ENCODE measurements around the gene FOXF1.

Gene FOXF1

DNA sequence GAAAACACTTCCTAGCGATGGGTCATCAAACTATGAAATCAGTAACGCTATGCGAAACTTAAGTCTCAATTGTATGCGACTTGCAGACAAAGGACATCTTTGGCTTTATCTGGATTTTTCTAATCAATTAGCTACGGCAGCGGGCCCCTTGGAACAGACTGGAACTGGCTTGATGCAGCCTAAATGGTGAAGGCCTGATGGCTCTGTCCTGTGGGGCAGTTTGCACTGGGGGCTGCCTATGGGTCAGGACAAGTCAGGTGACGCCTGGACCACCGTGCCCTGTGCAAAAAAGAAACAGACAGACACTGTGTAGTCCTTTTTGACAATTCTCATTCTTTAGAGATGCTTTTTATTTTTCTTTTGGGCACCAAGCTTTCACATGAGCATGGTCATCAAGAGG lies 22.7 kb downstream of the FOXF1 start:
- no peak for DNase-seq (ENCODE audit: low read depth, low spot score)

DNA sequence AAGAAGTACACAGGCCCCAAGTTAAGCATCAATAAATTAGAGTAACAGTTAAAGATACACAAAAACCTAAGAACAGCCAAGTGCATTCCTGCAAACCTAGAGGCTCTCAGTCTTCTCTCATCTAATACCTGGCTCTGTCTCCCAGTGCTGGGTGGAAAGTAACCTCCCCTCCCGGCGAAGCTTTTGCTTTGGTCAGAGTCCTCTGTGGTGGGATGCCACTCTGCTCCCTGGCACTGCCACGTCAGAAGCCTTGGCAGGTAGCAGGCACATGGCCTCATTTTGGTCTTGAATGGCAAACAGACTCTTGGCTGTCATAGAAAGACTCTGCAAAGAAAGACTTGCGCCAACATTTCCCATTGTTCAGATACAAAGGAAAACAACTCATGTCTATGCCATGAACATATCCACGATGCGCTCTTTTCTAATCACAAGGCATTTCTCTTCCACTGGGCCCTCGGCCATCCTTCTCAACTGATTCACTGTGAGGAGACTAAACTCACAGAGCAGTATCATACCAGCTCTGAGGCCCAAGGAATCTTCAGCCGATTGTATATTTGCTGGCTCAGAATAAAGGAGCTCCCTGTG lies 23.5 kb downstream of the FOXF1 start:
- no peak for DNase-seq (ENCODE audit: low read depth, low spot score)

DNA sequence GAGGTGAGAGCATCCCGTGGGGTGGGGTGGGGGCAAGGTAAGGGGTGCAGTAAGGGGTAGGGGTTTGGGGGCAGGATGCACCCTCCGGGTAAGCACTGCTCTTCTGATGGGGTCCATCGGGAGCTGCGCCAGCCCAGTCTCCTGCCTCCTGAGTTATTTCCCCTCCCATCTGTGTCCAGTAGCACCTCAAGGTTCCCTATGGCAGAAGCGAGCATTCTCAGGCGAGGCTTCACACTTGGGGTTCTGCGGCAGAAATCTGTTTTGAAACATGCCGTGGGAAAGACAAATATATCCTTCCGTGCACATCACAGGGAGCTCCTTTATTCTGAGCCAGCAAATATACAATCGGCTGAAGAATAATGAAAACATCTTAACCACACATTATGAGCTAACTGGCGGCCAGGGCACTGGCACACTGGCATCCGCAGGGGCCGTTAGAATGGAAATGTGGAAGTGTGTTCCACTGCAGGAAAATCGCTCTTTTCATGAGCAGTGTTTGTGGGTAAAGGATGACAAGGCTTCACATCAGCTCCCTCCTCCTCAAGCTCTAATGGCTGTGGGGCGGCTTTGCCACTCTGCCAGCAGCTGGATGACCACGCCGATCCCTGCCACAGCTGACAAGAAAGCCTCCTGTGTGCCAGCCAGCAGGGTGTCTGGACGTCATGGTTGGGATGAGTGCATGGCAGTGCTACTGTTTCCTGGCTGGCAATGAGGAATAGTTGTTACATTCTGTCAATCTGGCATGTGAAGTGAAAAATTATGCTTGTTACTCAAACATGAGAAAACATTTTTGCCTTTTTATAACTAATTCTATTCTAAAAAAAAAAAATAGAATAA lies 24.7 kb downstream of the FOXF1 start:
- DNase-seq (ENCODE audit: low read depth, low spot score): peak; percentile 27

DNA sequence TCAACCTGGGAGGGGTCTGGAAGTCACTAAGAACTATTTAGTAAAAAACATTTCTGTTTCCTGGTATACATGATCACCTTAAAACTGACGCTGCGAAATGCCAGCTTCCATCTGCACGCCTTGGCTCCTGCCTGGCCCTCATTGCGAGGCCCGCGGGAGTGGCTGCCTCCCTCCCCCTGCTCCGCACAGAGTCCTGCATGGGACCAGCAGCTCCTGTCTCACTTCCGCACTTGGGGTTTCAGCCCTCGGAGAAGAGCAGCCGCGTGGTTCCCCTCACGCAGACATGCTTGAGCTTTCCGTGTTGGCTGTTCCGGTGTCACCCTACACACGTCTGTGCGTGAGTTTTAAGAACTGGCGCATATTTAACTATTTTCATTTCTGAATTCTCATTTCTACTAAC lies 26.3 kb downstream of the FOXF1 start:
- DNase-seq (ENCODE audit: low read depth, low spot score): no peak

DNA sequence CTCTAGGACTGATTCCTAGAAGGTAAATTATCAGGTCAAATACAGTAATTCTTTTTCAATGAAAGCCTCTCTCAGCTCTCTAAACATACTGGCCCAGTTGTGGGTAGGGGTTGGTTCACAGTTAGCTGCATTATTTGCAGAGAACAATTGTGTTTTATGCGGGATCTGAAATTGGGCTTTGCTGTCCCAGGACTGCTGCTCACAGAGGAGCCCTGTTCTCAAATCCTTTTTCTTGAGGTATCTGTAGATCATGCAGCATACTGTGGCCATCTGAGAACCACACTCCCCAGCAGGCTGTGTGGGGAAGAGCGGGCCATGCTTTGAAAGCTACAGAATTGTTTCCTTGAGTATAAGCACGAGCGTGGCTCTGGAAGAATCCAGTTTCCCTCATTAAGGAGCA lies 27.2 kb downstream of the FOXF1 start:
- no peak for DNase-seq (ENCODE audit: low read depth, low spot score)

DNA sequence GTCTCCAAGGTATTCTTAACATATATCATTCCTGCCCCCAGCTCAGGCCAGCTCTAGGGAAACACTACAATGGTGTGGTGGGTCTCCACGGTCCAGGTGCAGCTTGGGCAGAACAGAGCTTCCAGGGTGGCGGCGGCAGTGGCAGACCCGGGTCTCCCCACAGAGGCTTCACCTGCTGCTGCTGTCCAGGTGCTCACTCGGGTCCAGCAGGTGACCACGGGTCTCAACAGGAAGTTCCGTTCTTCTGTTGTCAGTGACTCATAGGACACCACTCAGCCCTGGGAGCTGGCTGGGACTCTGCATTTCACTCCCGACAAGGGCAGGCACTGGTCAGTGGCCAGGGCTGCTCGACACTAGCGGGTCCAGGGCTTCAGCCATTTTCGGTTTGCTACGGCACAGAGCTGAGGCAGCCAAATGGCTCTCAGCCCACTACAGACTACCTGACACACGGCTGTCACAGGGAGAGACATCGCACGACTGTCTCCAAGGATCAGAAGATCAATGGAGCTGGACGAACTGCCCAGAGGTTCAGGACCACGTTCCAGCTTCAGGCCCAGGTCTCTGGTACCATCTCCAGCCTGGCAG lies 28.0 kb downstream of the FOXF1 start:
- no peak for DNase-seq (ENCODE audit: low read depth, low spot score)

DNA sequence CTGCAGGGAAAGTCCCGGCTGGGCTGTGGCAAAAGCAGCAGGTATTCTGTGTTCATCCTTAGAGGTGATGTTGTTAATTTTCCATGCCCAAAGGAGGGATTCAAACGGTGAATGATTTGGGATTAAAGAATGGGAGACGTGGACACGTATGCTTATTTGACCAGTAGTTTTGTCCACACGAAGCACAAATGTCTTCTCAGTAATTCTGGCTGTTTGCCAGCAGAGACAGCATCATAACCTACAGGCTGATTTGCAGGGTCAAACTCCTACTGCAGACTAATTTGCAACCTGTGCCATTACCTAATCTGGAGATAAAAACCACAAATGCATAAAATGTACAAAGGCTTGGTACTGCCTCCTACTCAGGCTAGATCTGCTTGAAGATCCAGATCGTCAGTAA lies 30.6 kb downstream of the FOXF1 start:
- no peak for DNase-seq (ENCODE audit: low read depth, low spot score)

DNA sequence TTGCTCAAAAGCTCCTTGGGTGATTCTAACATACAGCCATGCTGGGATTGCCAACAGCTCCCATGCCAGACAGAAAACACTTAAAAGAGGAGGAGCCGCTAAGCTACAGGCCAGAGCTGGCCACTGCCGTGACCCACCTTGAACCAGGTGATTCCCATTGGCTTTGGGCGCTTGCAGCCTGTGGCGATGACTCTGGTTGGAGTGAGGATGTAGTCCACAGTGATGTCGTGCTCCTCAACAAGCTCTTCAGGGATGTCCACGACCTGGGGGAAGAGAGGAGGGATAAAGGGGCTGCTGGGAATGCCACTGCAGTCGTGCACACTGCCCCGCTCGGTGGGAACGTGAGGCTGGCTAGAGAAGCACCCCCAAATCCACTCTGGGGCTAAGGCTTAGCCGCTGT lies 31.2 kb downstream of the FOXF1 start:
- DNase-seq (ENCODE audit: low read depth, low spot score): no peak

DNA sequence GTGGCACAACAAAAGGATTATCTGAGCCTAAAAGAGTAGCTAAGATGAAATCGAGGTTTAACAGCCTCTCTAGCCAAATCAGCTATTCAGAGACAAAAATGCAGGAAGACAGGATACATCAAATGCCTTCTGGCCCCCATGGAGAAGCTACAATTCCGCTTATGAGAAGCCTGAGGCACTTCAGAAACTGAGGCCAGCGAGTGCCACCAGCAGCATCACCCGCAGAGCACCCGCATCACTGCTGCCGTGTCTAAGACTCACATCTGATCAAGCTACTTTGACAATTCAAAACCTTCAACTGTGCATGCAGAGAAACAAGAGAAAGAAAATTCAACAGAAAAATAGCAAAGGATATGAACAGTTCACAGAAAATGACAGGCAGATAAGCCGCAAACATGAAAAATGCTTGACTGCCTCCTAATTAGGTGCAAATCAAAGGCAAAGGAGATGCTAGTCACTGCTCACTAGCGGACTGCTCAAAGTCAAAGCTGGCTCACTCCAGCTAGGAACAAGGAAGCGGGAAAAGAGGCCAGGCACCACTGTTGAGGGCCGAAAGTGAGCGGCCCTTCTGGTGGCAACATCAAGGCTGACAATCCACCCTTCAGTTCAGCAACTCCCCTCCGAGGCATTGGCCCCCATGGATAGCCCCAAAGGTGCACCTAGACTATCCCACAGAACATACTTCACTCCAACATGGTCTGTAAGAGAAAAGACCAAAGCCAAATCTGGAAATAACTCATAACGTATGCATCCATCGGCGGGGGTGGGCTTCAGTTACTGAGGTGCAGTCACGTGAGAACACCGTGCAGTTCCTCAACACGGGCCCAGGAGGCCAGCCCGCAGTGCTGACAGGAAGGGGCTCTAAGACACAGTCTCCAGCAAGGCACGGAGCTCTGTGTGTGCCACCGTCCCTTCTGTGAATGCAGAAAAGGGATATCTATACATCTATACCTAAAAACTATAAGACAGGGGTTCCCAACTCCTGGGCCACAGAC lies 32.7 kb downstream of the FOXF1 start:
- DNase-seq (ENCODE audit: low read depth, low spot score): no peak

DNA sequence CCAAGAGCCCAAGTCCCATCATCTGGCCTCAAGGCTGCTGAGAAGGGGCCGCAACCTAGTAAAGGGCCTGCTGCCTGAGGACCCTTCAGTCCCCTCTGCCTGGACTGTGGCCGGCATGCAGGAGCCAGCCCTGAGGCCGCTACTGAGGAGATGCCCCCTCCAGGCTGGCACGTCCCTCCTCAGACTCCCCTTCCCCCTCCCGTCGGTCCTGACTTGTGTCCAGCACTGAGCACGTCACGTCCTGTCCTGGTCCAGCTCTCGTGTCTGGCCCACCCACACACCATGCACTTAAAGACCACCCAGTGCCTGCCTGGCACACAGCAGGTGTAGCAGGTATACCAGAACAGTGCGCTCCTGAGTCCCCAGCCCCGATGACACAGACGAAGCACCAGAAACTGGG lies 35.2 kb downstream of the FOXF1 start:
- no peak for DNase-seq (ENCODE audit: low read depth, low spot score)

DNA sequence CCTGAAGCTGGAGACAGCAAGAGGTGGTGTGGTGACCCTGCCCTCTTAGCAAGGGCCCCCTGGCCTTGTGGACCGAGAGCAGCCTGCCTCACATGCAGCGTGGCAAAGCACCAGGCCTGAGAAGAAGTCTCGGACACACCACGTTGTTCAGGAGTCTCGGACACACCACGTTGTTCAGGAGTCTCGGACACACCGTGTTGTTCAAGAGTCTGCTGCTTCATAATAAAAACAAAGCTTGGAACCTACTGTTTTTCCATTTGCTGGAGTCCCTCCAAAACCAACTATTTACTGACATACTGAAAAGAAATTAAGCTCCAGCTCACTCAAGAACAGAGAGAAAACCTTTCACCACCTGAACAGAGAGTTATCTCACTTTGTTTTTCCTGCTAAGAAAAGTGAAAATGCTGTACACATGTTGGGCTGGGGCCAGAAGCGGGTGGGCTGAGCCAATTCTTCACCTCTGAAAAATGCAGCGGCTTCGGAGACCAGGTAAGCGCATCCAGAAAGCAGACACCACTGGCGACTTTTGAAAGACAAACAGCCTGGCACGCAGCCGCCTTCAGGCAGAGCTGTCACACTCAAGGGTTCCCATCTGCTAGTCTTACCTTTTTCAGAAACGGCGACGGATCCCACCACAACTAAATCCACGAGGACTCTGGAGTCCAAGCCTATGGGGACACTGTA lies 35.8 kb downstream of the FOXF1 start:
- DNase-seq (ENCODE audit: low read depth, low spot score): peak; percentile 50

DNA sequence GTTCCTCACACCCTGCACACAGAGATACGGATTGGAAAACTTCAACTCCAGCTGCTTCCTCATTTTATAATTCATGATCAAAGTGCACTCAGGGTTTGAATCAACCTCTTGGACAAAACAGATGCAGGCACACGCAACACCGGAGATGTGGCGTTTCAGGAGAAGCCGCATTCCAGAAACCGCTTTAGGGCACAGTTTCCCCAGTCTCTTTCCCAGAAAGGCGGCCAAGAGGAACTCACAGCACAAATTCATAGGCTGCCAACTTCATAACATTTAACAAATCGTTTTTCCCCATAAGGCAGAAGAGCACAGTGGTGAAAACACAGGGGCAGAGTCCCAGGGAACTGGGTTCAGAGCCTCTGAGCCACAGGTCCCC lies 36.3 kb downstream of the FOXF1 start:
- DNase-seq (ENCODE audit: low read depth, low spot score): no peak

DNA sequence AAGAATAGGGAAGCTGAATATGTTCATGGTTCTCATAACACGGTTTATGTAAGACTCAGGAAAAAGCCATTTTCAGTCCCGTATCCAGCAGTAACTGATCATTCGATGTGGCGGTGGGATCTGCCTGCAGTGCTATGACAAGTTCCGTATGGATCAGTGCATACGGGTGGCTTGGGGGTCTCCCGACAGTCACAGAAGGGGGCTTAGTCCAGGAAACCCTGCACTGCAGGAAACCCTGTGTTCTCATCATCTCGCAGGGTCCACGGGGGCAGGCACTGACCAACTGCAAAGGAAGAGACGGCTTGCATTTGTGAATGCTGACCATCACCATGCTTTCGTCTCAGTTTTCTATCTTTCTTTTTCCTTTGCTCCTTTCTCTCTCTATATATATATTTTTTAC lies 37.0 kb downstream of the FOXF1 start:
- no peak for DNase-seq (ENCODE audit: low read depth, low spot score)

DNA sequence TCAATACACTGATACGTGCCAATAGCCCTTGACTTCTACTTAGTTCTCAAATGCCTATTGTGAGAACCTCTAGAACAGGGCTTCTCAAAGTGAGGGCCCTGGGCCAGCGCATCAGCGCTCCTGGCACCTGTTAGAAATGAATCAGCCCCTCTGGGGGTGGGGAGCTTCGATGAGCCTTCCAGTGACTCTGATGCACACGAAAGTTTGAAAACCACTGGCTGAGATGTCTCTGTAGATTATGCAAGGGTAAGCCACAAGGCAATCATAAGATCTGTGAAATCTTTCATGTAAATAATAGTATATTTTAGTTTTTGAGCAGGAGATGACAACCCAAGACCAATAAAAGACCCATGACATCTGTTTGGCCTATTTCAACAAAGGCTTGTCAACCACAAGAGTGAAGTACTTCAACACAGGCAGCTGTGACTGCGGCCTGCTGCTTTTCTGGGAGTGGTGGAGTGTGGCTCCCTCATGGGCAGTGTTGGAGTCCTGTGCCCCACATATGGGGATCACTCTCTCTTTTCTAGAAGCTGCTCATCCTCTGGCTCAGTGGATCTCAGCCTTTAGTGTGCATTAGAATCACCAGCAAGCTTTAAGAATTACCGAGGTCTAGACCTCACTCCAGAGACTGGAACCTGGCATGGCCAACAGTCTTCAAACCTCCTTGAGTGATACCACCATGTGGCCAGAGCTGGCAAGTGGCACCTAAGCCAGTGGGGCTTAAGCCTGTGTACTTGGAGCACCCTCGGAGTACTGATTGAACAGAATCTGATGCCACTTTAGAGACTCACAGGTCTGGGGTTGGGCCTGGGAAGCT lies 39.0 kb downstream of the FOXF1 start:
- DNase-seq (ENCODE audit: low read depth, low spot score): no peak

DNA sequence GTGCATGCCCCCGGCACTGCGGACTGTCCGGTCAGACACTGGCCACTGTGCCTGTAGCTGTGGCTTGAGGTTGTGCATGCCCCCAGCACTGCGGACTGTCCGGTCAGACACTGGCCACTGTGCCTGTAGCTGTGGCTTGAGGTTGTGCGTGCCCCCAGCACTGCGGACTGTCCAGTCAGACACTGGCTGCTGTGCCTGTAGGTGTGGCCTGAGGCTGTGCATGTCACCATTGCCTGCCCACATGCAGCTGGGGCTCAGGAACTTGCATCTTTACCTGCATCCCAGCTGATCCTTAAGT lies 39.5 kb downstream of the FOXF1 start:
- no peak for DNase-seq (ENCODE audit: low read depth, low spot score)

DNA sequence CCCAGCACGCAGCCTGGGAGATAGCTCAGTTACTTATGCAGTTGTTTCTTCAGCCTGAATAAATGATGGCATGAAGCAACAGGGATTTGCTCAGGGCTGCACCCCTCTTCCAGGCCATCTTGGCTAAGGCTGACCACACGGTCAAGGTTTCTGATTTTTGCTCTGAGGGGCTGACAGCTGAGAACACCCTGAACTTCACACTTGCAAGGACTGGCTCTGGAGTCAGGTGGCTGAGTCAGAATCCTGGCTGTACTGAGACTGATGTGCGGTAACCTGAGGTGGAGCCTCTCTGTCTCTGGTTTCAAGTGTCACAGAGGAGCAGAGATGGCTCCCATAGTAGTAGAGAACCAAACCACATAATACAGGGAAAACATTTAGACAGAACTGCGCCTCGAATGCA lies 40.0 kb downstream of the FOXF1 start:
- no peak for DNase-seq (ENCODE audit: low read depth, low spot score)

DNA sequence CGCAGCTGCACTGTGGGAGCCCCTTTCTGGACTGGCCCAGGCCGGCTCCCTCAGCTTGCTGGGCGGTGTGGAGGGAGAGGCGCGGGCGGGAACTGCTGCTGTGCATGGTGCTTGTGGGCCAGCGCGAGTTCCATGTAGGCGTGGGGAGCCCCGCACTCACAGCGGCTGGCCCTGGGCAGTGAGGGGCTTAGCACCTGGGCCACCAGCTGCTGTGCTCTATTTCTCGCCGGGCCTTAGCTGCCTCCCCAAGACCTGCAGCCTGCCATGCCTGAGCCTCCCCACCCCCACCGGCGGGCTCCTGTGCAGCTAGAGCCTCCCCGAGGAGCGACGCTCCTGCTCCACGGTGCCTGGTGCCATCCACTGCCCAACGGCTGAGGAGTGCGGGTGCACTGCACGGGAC lies 43.0 kb downstream of the FOXF1 start:
- DNase-seq (ENCODE audit: low read depth, low spot score): no peak

DNA sequence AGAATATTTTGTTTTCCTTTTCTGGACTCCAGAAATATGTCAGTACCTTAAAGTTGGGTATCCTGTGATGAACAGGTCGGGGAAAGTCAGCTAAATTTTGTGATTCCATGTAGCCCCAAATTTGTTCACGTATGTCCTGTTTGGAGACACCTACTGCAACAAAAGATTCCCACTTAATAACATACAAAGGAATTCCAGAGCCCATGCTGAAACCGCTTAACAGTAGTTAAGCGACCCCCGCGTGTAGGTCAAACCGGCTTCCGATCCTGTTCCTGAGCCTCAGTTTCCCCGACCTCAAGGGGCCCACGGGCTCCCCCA lies 44.2 kb downstream of the FOXF1 start:
- DNase-seq (ENCODE audit: low read depth, low spot score): no peak

DNA sequence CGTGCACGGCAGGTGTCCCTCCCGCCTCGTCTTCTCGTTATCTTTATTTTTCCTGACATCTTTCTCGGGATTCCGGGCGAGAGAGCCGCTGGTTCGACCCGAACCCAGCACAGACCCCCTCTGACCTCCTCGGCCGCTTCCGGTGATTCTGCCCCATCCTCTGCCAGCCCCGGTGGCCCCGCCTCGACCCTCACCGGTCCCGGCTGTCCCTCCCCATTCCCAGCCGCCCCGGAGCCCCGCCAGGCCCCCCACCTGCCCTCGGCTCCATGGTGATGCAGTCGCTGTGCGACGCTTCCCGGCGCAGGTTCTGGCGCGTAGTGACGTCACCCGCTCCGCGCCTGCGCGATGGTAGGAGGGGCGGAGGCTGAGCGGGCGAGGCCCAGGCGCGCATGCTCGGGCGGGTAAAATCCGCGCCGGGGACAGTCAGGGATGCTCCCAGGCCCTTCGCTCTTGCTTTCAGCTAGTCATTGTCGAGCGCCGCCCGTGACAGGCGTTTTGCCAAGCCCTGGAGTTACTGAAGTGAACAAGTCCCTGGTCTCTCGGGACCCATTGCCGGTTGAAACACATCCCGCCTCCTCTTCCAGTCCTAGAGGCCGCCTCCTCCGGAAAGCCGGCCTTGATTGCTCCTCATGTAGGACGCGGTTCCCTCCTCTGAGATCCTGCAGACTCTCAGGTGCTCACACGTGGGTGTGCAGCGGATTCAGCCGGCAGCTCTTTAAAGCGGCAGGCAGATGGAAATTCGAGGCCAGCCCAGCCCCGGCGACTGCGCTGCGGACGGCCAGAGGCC lies 44.8 kb downstream of the FOXF1 start, which contains the start of gene MTHFSD:
TSS of gene MTHFSD (minus strand) at position 319 of the 787 bp plus-strand sequence. CDS start at position 268, 51 bp downstream.
- DNase-seq (ENCODE audit: low read depth, low spot score): peak; percentile 98

DNA sequence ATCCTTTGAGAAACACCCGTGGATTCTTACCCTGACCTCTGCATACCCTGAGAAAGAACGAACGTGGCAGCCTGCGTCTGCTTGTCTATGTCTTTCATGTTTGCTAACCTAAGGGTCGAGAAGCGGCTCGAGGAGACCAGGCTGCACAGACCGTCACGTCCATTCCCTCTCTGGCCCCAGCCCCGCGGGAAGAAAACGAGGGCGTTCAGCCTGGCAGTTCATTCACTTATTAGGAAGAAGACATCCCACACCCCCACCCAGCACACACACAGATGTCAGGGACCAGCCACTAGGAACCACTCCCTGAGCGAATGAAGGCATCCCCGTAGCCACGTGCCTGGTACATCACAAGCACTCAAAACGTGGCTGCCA lies 45.4 kb downstream of the FOXF1 start:
- DNase-seq (ENCODE audit: low read depth, low spot score): no peak

All from astrocyte of the hippocampus (primary cell).